Measurements from ENCODE around the gene EP400.

GRCh38 chr12:132084621-132085290, 135.0 kb downstream of the EP400 start:
- no peak for TF ChIP-seq ZNF274 (IDR thresholded peaks at IDR 0.05; ENCODE audit: borderline replicate concordance, extremely low read depth, low read length)
- no peak for TF ChIP-seq TAF1 (IDR thresholded peaks at IDR 0.05; ENCODE audit: low read depth, low read length)
- no peak for TF ChIP-seq EP300 (IDR thresholded peaks at IDR 0.05; ENCODE audit: borderline replicate concordance in 1 of 2, low read depth in 2 of 2, low read length in 2 of 2)
- TF ChIP-seq PHF8 (conservative IDR thresholded peaks at IDR 0.05; ENCODE audit: low read depth, low read length): no peak
- TF ChIP-seq POLR2A (IDR thresholded peaks at IDR 0.05; ENCODE audit: control extremely low read depth in 1 of 2, low read depth in 2 of 2, low read length in 2 of 2): no peak; a peak in 1 of 3 replicates
- no peak for TF ChIP-seq TCF12 (IDR thresholded peaks at IDR 0.05; ENCODE audit: low read depth, low read length)
- TF ChIP-seq POLR2AphosphoS5 (IDR thresholded peaks at IDR 0.05; ENCODE audit: low read depth, low read length): no peak
- TF ChIP-seq YY1 (IDR thresholded peaks at IDR 0.05; ENCODE audit: low read depth, low read length): no peak
- no peak for TF ChIP-seq CTCF (IDR thresholded peaks at IDR 0.05; ENCODE audit: control extremely low read depth in 1 of 3, insufficient read depth in 1 of 3, low read depth in 1 of 3, low read length in 3 of 3)
- TF ChIP-seq RAD21 (IDR thresholded peaks at IDR 0.05 in 1 of 2, conservative IDR thresholded peaks at IDR 0.05 in 1 of 2; ENCODE audit: low read depth in 2 of 2, low read length in 2 of 2): no peak
- no peak for TF ChIP-seq JUN (IDR thresholded peaks at IDR 0.05; ENCODE audit: low read depth, low read length)
- no peak for TF ChIP-seq RFX5 (IDR thresholded peaks at IDR 0.05; ENCODE audit: borderline replicate concordance, low read depth, low read length)
- TF ChIP-seq HDAC6 (IDR thresholded peaks at IDR 0.05; ENCODE audit: low read depth, low read length): no peak

All from H1 (cell line).